Endometrial microvascular endothelial cells (primary cell): ENCODE data around the gene LMNA. TPM values are rescaled to one million over a fixed set of nuclear protein-coding genes. Genes with fewer than 3 reads are reported as not detected.
"Not testable (repeated sequence)": the region's sequence is repeated elsewhere in the genome, so short reads cannot be mapped to it uniquely, and the experiment has no call there.

Experiments used
- in situ Hi-C: cut with HindIII; loops from 2 replicates; pipeline ENCODE4 v1.10.0; 2017; ENCODE audit warnings: low sequenced_read_pairs, low pct_unique_long_range_greater_than_20kb; ENCODE audit errors: inconsistent ontology term
- total RNA-seq: library from RNA; depleted of rRNA; stranded (reverse); fragments of >200 nt; gene quantifications from one replicate; pipeline ENCODE4 v1.2.3, GENCODE V29; 2015; ENCODE audit errors: inconsistent ontology term

LMNA gene
- 860 TPM for total RNA-seq

DNA sequence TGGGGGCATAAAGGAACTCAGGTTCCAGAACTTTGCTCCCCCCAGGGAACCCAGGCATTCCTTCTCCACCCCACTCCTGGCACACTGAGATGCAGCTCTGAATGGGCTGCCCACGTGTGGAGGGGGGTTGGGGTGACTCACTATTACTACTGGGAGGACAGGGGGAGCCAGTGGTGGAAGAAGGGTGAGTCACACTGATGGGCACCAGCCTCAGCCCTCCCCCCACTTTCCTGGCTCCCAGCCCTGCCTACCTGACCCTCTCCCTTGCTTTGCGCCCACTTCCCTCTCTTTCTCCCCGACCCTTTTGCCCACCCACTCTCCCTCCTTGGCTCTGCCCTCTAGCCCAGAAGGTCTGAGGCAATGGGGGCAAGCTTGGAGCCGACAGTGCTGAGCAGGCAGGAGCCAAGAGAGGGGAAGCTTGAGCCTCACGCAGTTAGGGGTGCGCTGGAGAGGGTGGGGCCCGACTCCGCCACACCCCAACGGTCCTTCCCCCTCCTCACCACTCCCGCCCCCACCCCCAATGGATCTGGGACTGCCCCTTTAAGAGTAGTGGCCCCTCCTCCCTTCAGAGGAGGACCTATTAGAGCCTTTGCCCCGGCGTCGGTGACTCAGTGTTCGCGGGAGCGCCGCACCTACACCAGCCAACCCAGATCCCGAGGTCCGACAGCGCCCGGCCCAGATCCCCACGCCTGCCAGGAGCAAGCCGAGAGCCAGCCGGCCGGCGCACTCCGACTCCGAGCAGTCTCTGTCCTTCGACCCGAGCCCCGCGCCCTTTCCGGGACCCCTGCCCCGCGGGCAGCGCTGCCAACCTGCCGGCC is at the start of gene LMNA:
Gene LMNA, plus strand, starts transcription at position 611 of the 818 bp plus-strand sequence. CDS start 208 bp downstream, outside the sequence.
- in situ Hi-C loops, result no loop called here

DNA sequence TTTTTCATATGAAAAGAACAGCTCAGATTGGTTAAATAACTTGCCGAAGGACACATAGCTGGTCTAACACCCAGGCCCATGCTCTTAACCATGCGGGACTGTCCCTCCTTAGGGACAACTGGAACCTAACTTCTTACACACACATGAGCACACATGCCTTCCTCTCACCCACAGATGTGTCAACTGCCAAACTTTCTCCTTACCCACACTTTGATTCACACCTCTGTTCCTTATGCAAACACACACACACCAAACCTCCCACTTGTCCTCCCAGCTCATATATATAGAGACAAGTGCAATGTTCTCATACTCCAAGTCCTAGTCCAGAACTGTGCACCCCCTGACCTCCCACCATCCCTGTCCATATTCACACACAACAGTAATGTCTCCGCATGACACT is 49.3 kb upstream of the LMNA start:
- in situ Hi-C loops, result no loop called here

GRCh38 chr1:156065871-156066270 is 48.6 kb upstream of the LMNA start:
- in situ Hi-C loops, result no loop called here

- in situ Hi-C loops, result no loop called here
These were observed 47.2 kb upstream of the LMNA start for GRCh38 chr1:156067262-156067661.

DNA sequence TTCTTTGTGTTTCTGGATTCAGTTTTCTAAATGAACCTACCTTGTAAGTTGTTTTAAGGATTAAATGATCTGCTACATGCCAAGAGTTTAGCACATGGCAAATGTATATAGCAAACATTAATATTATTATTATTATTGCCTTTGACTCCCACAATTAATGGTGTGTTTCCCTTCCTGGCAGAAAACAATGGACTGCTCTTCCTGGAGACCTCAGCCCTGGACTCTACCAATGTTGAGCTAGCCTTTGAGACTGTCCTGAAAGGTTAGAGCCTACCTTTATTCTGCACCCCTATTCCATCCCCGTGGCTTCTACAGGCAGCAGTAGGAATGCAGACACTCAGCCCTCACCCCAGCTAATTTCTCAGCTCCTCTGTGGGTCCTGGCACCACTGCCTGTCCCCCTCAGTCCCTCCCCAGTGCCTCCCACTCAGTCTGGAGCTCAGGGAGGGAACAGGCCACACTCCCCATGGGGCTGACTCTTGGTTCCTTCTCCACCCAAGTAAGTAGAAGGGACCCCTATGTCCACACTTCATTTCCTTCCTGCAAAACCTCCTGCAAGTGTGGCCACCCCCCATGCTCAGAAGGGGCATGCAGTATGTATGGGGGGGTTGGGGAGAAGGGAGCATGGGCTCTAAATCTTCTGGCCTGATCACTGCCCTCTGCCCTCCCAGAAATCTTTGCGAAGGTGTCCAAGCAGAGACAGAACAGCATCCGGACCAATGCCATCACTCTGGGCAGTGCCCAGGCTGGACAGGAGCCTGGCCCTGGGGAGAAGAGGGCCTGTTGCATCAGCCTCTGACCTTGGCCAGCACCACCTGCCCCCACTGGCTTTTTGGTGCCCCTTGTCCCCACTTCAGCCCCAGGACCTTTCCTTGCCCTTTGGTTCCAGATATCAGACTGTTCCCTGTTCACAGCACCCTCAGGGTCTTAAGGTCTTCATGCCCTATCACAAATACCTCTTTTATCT is 44.7 kb upstream of the LMNA start:
- in situ Hi-C loops, result no loop called here

DNA sequence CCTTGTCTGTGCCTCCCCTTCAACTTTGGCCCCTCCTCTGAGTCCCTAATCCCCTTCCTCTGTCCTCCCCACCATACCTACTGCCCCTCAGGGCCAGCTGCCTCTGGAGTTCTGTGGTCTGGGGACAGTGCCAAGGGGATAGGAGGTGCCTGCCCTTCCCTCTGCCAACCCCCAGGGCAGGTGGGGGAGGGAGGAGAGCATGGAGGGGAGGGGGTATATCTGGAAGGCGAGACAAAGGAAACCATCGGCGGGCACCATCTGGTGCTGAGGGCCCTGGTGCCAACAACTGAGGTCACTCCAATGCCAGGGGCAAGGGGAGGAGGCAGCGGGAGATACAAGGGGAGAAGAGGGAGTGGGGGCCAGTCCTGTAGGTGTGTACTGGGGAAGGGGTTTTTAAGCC is 44.0 kb upstream of the LMNA start:
- in situ Hi-C loops, result no loop called here

DNA sequence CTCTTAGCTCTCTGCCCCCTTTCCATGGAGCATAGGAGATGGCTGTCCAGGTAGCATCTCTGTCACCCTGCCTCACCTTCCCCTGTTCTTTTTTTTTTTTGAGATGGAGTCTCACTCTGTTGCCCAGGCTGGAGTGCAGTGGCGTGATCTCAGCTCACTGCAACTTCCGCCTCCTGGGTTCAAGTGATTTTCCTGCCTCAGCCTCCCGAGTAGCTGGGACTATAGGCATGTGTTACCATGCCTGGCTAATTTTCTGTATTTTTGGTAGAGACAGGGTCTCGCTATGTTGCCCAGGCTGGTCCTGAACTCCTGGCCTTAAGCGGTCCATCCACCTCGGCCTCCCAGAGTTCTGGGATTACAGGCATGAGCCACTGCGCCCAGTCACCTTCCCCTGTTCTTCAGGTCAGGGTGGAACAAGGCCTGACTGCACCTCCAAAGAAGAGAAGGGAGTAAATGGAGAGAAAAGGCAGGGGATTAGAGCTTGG is 43.1 kb upstream of the LMNA start:
- in situ Hi-C loops, result not testable (repeated sequence)

- in situ Hi-C loops, result no loop called here
These were observed 42.3 kb upstream of the LMNA start for GRCh38 chr1:156072251-156072650.

- in situ Hi-C loops, result no loop called here
These were observed 41.3 kb upstream of the LMNA start for GRCh38 chr1:156073110-156073687.

DNA sequence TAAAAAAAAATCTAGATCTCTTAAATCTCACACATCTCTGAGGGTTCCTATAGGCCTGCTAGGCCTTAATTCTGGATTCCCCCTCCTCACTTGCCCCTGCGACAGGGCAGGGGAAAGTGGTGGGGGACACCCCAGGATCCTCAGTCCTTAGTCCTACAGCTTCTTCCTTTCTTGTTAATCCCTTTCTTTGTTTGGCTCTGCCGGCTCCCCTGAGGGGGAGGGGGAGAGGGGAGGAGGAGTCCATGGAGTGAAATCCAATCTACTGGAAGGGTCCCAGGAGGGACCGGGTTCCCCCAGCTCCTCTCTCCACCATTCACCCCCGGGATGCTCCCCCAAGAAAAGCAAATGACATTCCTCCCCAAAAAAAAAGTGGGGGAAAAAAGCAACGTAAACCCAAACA is 40.8 kb upstream of the LMNA start:
- in situ Hi-C loops, result no loop called here

DNA sequence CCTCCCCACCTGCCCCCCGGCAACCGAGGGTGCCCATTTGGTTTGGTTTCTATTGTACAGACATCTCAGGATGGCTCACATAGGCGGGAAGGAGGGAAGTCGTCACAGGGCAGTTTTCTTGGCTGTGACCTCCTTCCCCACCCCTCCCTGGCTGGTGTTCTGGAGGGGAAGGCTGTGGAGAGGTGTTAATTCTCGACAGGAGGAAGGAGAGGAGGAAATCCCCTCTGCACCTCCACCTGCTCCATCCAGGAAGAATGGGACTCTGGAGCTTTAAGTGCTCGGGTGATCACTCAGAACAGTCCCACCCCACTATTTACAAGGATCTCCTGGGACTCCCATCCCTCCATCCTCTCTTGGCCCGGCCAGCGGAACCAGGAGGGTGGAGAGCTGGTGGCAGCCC is 39.9 kb upstream of the LMNA start:
- in situ Hi-C loops, result no loop called here

GRCh38 chr1:156075162-156075561 is 39.3 kb upstream of the LMNA start:
- in situ Hi-C loops, result no loop called here

DNA sequence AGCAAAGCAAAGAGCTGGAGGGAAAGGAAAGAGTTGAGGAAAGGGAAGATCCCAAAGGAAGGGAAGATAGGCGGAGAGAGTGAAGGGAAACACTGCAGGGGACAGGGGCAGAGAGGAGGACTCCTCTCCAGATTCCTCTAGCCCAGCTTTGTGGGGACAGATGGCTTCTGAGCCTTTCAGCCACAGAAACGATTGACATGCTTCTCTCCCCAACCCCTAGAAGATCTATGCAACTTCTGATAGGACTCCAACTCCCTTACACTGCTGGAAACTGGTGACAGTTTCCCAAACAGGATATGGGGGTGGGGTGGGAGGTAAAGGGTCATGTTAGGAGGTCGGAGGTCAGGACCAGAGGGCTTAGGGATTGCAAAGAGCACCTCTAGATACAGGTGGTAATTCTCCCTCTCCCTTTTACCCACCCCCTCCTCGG is 38.7 kb upstream of the LMNA start:
- in situ Hi-C loops, result no loop called here

DNA sequence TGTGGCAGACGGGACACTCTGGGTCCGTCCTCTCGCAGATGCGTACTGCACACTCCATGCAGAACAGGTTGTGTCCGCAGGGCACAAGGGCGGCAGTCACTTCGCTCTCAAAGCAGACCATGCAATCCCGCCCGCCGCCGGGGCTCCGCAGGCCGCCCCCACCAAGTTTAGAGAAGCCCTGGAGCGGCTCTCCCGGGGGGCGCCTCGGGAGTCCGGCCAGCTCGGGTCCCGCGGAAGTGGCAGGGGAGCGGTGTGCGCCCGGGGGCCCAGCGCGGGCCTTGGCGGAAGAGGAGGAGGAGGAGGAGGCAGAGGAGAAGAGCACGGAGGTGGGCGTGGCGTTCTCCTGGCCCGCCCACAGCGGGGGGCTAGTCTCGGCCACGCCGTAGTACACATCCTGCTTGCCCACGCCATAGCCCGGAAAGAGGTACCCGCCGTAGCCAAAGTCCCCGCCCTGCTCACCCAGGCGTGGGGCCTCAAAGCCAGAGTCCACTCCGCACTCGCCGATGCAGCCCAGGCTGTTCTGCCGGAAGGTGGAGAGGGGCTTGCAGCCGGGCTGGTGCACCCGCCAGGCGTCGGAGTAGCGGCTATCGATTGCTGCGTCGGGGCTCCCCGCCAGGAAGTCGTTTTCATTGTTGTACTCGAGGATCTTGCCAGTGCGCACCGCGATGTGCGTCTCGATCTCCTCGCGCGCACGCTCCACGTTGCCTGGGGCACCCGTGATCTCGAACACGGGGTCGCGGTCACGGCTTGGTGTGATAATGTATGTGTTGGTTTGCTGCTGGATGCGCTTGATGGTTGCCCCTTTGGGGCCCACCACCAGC is 37.7 kb upstream of the LMNA start:
- in situ Hi-C loops, result no loop called here

DNA sequence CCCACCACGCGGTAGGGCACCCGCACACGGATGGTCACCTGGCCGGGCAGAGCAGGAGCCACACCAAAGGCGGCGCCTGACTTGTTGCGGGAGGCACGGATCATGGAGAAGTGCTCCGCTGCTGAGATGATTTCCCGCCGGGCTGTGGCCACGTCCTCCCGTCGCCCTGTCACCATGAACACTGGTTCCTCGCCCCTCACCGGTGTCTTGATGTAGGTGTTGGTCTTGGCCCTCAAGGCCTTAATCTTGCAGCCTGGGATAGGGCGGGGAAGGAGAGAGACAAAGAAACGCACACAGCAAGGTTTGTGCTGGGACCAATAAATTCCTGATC is 37.1 kb upstream of the LMNA start:
- in situ Hi-C loops, result no loop called here

- in situ Hi-C loops, result no loop called here
These were observed 35.8 kb upstream of the LMNA start for GRCh38 chr1:156078728-156079127.

- in situ Hi-C loops, result no loop called here
These were observed 34.7 kb upstream of the LMNA start for GRCh38 chr1:156079762-156080161.

DNA sequence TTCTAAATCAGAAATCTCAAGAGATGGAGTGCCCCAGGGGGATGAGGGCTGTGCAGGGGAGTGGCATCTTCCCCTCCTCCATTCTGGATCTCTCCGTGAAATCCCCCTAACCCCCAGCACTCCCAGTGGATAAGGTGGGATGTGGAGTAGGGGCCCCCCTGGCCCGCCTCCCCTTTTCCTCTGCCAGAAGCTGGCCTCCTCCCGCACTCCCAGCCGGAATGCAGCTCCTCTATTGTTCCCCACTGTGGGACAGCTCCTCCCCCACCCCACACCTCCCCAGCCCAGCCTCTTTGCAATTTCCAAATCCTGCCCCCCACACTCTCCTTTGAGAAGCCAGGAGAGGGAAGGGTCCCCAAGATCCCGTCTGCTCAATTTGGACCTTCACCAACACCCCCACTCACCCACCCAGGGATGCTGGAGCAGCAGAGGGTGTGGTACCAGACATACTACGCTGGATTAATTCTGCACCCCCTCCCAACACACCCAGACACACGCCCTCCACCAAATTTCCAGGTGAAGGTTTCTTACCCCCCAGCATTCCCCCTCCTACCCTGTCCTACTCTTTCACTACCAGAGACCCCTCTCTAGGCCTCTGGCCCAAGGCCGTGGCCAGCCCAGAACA is 34.2 kb upstream of the LMNA start:
- in situ Hi-C loops, result no loop called here
